ENCODE data around the gene TMEM168.

- TF ChIP-seq, protein P1, sequence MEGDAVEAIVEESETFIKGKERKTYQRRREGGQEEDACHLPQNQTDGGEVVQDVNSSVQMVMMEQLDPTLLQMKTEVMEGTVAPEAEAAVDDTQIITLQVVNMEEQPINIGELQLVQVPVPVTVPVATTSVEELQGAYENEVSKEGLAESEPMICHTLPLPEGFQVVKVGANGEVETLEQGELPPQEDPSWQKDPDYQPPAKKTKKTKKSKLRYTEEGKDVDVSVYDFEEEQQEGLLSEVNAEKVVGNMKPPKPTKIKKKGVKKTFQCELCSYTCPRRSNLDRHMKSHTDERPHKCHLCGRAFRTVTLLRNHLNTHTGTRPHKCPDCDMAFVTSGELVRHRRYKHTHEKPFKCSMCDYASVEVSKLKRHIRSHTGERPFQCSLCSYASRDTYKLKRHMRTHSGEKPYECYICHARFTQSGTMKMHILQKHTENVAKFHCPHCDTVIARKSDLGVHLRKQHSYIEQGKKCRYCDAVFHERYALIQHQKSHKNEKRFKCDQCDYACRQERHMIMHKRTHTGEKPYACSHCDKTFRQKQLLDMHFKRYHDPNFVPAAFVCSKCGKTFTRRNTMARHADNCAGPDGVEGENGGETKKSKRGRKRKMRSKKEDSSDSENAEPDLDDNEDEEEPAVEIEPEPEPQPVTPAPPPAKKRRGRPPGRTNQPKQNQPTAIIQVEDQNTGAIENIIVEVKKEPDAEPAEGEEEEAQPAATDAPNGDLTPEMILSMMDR (IDR thresholded peaks at IDR 0.05) = no peak
- no peak for TF ChIP-seq EP300 (IDR thresholded peaks at IDR 0.05)
- no peak for TF ChIP-seq POLR2AphosphoS5 (IDR thresholded peaks at IDR 0.05)
- TF ChIP-seq POLR2A (IDR thresholded peaks at IDR 0.05) = no peak
Measured at GRCh38 chr7:112757337-112757736, 32.9 kb downstream of the TMEM168 start.
